ENCODE measurements around the gene ALK. TPM values are rescaled to one million over a fixed set of nuclear protein-coding genes. Genes with fewer than 3 reads are reported as not detected.

Gene ALK
- total RNA-seq, 4 donors from 2014 or later, result 0.88 to 1.3 (median 1.3) TPM; not detected in 1

DNA sequence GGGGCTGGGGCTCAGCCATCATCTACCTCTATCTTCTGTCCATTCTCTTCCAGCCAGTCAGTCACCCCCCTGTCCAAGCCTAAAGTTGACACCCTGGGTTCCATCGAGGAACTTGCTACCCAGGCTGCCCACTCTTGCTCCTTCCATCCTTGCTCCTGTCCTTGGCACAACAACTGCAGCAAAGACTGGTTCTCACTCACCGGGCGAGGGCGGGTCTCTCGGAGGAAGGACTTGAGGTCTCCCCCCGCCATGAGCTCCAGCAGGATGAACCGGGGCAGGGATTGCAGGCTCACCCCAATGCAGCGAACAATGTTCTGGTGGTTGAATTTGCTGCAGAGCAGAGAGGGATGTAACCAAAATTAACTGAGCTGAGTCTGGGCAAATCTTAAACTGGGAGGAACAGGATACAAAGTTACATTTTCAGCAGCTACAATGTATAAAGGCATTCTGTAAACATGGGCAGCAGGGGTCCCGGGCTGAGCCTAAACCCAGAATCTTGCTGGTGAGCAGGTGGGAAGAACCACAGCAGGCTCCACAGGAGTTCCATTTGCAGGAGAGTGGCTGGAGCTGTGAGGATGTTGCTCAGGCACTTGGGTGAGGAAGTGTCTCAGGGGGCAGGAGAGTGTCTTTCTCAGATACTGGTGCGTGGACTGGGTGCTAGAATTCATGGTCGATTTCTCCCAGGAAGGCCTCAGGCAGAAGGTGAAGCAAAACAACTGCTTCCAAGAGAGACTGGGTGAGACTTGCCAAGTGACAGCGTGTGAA, 700.7 kb downstream of the ALK start:
- no peak for DNase-seq
- Histone ChIP-seq H3K36me3 (no peaks in the 10 kb centered on the region), H3K27ac (no peak overlapping the region), H3K9me3 (no peaks in the 10 kb centered on the region), H3K27me3 (no peaks in the 10 kb centered on the region), H3K4me1 (no peaks in the 10 kb centered on the region), H3K4me3 (no peak overlapping the region)
- TF ChIP-seq POLR2A (IDR thresholded peaks at IDR 0.05), result no peak

DNA sequence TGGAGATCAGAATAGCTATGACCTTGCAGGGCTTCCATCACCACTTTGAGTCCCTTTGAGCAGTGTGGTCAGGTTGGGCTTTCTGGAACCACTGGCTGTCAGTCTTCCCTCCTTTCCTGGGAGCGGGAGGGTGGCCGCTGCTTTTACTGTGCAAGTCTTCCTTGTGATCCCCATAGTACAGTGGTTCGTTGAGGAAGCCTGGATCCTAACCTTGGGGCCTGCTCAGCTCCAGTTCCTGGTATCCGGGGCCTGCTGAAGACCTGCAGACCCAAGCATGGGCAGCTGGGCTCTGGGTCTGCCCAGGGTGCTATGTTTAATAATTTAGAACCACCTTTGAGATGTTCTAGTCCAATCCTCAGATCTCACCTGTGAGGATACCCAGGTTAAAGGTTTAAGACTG, 702.0 kb downstream of the ALK start:
- no peak overlapping the region for H3K27ac ChIP-seq
- DNase-seq, result no peak
- TF ChIP-seq, protein P1, sequence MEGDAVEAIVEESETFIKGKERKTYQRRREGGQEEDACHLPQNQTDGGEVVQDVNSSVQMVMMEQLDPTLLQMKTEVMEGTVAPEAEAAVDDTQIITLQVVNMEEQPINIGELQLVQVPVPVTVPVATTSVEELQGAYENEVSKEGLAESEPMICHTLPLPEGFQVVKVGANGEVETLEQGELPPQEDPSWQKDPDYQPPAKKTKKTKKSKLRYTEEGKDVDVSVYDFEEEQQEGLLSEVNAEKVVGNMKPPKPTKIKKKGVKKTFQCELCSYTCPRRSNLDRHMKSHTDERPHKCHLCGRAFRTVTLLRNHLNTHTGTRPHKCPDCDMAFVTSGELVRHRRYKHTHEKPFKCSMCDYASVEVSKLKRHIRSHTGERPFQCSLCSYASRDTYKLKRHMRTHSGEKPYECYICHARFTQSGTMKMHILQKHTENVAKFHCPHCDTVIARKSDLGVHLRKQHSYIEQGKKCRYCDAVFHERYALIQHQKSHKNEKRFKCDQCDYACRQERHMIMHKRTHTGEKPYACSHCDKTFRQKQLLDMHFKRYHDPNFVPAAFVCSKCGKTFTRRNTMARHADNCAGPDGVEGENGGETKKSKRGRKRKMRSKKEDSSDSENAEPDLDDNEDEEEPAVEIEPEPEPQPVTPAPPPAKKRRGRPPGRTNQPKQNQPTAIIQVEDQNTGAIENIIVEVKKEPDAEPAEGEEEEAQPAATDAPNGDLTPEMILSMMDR (IDR thresholded peaks at IDR 0.05), result no peak
- TF ChIP-seq POLR2A (IDR thresholded peaks at IDR 0.05), result no peak

DNA sequence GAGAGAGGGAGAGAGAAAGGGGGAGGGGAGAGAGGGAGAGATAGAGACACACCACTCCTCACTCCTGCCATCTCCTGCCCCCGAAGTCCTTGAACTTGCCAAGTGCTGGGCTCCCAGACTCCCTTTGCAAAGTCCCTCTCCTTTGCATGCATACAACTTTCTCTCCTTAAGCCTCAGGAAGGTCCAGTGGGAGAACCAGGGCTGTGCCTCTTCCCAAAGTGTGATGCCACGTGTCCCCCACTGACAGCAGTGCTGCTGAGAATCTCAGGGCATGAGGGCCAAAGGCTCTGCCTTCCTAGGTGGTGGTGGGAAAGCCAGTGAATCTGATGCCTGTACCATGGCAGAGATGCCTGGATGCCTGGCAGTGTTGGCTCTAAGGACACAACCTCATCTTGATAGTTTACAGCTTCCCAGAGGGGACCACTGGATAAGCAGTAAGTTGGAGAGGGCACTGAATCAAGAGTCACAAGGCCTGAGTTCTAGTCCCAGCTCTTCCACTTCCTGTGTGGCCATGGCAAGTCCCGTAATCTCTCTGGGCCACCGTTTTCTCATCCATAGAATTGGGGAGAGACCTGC, 702.7 kb downstream of the ALK start:
- H3K27ac ChIP-seq, result no peak overlapping the region
- no peak for DNase-seq
- no peaks in the 10 kb centered on the region for H3K4me1 ChIP-seq
- no peak overlapping the region for H3K4me3 ChIP-seq
- no peaks in the 10 kb centered on the region for H3K36me3 ChIP-seq
- no peaks in the 10 kb centered on the region for H3K9me3 ChIP-seq
- no peaks in the 10 kb centered on the region for H3K27me3 ChIP-seq
- no peak for TF ChIP-seq POLR2A (IDR thresholded peaks at IDR 0.05)
- TF ChIP-seq, protein P1 (IDR thresholded peaks at IDR 0.05), result no peak

More for the DNA sequence above, 702.0 kb downstream of the ALK start:
- H3K4me3 ChIP-seq, result no peak overlapping the region
- H3K36me3 ChIP-seq, result no peaks in the 10 kb centered on the region
- H3K4me1 ChIP-seq, result no peaks in the 10 kb centered on the region
- H3K27me3 ChIP-seq, result no peaks in the 10 kb centered on the region
- no peaks in the 10 kb centered on the region for H3K9me3 ChIP-seq

GRCh38 chr2:29218071-29218470, 703.3 kb downstream of the ALK start:
- Histone ChIP-seq H3K4me3 (no peak overlapping the region), H3K27me3 (no peaks in the 10 kb centered on the region), H3K9me3 (no peaks in the 10 kb centered on the region), H3K36me3 (no peaks in the 10 kb centered on the region), H3K27ac (no peak overlapping the region), H3K4me1 (no peaks in the 10 kb centered on the region)
- TF ChIP-seq, protein P1 (IDR thresholded peaks at IDR 0.05), result no peak
- no peak for TF ChIP-seq POLR2A (IDR thresholded peaks at IDR 0.05)
- DNase-seq, result no peak

- H3K9me3 ChIP-seq, result no peaks in the 10 kb centered on the region
- no peak for TF ChIP-seq POLR2A (IDR thresholded peaks at IDR 0.05)
- TF ChIP-seq, protein P1 (IDR thresholded peaks at IDR 0.05), result no peak
- DNase-seq, result no peak
- H3K36me3 ChIP-seq, result no peaks in the 10 kb centered on the region
- no peak overlapping the region for H3K4me3 ChIP-seq
- no peaks in the 10 kb centered on the region for H3K4me1 ChIP-seq
- no peak overlapping the region for H3K27ac ChIP-seq
- H3K27me3 ChIP-seq, result no peaks in the 10 kb centered on the region
Measured at GRCh38 chr2:29216609-29216909, 704.8 kb downstream of the ALK start.

DNA sequence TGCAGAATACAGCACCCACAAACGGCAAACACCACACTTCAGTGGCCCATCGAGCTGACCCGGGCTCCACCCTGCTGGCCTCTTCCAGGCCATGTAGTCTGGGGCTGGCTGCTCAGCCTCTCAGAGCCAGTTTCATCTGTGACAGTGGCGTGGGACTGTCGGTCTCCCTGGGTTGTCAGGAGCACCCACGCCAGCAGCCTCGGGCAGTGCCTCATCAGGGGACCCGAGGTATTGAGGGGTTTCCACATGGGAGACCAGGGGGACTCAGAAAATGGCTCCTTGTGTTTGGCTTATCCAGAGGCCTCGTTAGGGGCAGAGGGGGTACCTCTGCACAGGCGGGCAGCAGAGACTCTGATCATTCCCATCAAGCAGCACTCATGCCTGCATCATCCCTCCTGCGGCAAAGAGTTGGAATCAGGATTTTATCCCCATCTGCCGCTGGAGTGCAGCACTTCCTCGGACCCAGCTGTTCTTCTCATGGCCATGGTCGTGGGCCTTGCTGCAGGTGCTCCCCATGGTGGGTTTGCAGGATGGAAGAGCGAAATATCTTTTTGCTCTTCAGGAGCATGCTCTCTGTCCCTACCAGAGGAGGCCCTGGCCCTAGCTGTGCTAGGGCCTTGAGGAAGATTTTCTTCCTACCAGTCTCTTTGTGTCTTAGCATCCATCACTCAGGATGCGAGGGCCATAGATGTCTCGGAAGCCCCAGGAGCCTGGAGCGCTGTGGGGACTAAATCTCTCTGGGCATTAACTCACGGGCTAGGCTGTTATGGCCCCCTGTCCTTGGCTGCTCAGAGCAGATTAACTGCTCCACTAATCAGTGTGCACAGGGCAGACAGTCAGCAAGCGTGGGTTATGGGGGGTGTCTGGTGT, 705.4 kb downstream of the ALK start:
- DNase-seq, result no peak
- no peak overlapping the region for H3K4me3 ChIP-seq
- H3K27ac ChIP-seq, result no peak overlapping the region

More for the DNA sequence above, 705.4 kb downstream of the ALK start:
- no peaks in the 10 kb centered on the region for H3K9me3 ChIP-seq
- TF ChIP-seq, protein P1 (IDR thresholded peaks at IDR 0.05), result no peak
- TF ChIP-seq POLR2A (IDR thresholded peaks at IDR 0.05), result no peak
- H3K27me3 ChIP-seq, result no peaks in the 10 kb centered on the region
- no peaks in the 10 kb centered on the region for H3K4me1 ChIP-seq
- H3K36me3 ChIP-seq, result no peaks in the 10 kb centered on the region

All from Peyer's patch (tissue), 4 donors.